K562 (cell line): ENCODE measurements around the gene WARS2. TPM values are rescaled to one million over a fixed set of nuclear protein-coding genes. Genes with fewer than 3 reads are reported as not detected.
A peak's percentile ranks its signal among the peaks of the same experiment; 100 is the strongest.

Experiments
- BRD4 ChIP-seq: fragments of 200-600 bp; sonication (generic); IDR thresholded peaks from 2 replicates; pipeline ENCODE4 v1.6.1; 2017; ENCODE audit warnings: inconsistent platforms
- CHAMP1 ChIP-seq: fragments of 450-650 bp; IDR thresholded peaks from 2 replicates; pipeline ENCODE4 v1.6.1; 2016; ENCODE audit warnings: mild to moderate bottlenecking
- EHMT2 ChIP-seq: fragments of 450-650 bp; IDR thresholded peaks from 2 replicates; pipeline ENCODE4 v1.6.1; 2018; ENCODE audit warnings: antibody characterized with exemption
- ELF4 ChIP-seq: fragments of 450-650 bp; formaldehyde crosslinking; IDR thresholded peaks from 2 replicates; pipeline ENCODE4 v1.4.0; 2022; ENCODE audit warnings: missing genetic modification characterization
- FOSL1 ChIP-seq: fragments of 200-800 bp; sonication (Bioruptor generic); conservative IDR thresholded peaks from 2 replicates; pipeline ENCODE4 v1.6.1; 2016; ENCODE audit warnings: missing genetic modification characterization, missing compliant biosample characterization
- HDAC8 ChIP-seq: fragments of 450-650 bp; IDR thresholded peaks from 2 replicates; pipeline ENCODE4 v1.6.1; 2016; ENCODE audit warnings: mild to moderate bottlenecking, missing genetic modification characterization, moderate library complexity, missing compliant biosample characterization
- KAT8 ChIP-seq: fragments of 450-650 bp; IDR thresholded peaks from 2 replicates; pipeline ENCODE4 v1.6.1; 2016; ENCODE audit warnings: low read depth, mild to moderate bottlenecking
- LEF1 ChIP-seq: fragments of 450-650 bp; IDR thresholded peaks from 2 replicates; pipeline ENCODE4 v1.6.1; 2016; ENCODE audit warnings: mild to moderate bottlenecking
- MCM3 ChIP-seq: fragments of 450-650 bp; IDR thresholded peaks from 2 replicates; pipeline ENCODE4 v1.6.1; 2016
- MTF1 ChIP-seq: fragments of 250-450 bp; sonication (Bioruptor Pico); IDR thresholded peaks from 2 replicates; pipeline ENCODE4 v1.9.0; 2021; ENCODE audit warnings: moderate library complexity, mild to moderate bottlenecking, inconsistent platforms, borderline replicate concordance
- NCOR1 ChIP-seq: fragments of 450-650 bp; IDR thresholded peaks from 2 replicates; pipeline ENCODE4 v1.6.1; 2016; ENCODE audit warnings: mild to moderate bottlenecking, moderate library complexity
- NRF1 ChIP-seq, 2 experiments: fragments of 450-650 bp; IDR thresholded peaks in 1 of 2; conservative IDR thresholded peaks in 1 of 2; 2 replicates each; pipeline ENCODE4 v1.6.1; 2014; ENCODE audit warnings: mild to moderate bottlenecking in 2 of 2
- TCF7L2 ChIP-seq: fragments of 150-350 bp; IDR thresholded peaks from 2 replicates; pipeline ENCODE4 v1.6.1; 2016; ENCODE audit warnings: low read depth, mild to moderate bottlenecking, low read length, moderate library complexity
- TOE1 ChIP-seq, 2 experiments: fragments of 450-650 bp in 1 of 2; sonication (generic) in 1 of 2; formaldehyde crosslinking in 1 of 2; IDR thresholded peaks; 2 replicates each; pipeline versions ENCODE4 v1.7.1 to v1.8.0; 2016 to 2022; ENCODE audit warnings: borderline replicate concordance in 2 of 2, mild to moderate bottlenecking in 2 of 2, antibody characterized with exemption in 1 of 2, inconsistent platforms in 1 of 2, low read depth in 1 of 2, missing genetic modification reagents in 1 of 2, moderate library complexity in 1 of 2
- TRIM24 ChIP-seq, 2 experiments: fragments of 450-650 bp; IDR thresholded peaks; 2 replicates each; pipeline ENCODE4 v1.6.1; 2016
- WHSC1 ChIP-seq: IDR thresholded peaks from one replicate; pipeline ENCODE4 v1.6.1; 2012; ENCODE audit warnings: low read length, control low read depth, inconsistent platforms
- ZBTB11 ChIP-seq, 3 experiments: fragments of 200-800 bp in 1 of 3; fragments of 250-450 bp in 1 of 3; fragments of 450-650 bp in 1 of 3; sonication (Bioruptor Pico) in 1 of 3; sonication (Bioruptor generic) in 1 of 3; formaldehyde crosslinking in 1 of 3; IDR thresholded peaks; 2 replicates each; pipeline versions ENCODE4 v1.6.1 to v1.8.0; 2016 to 2022; ENCODE audit warnings: mild to moderate bottlenecking in 2 of 3, missing genetic modification characterization in 2 of 3, missing compliant biosample characterization in 1 of 3, moderate library complexity in 1 of 3
- ZBTB12 ChIP-seq: fragments of 250-450 bp; sonication (Bioruptor Pico); IDR thresholded peaks from 2 replicates; pipeline ENCODE4 v1.4.0; 2020
- ZFP36 ChIP-seq: fragments of 150-350 bp; IDR thresholded peaks from 2 replicates; pipeline ENCODE4 v1.6.1; 2018; ENCODE audit warnings: low read length, low read depth; ENCODE audit not compliant: partially characterized antibody
- ZNF133 ChIP-seq: fragments of 250-450 bp; sonication (Bioruptor Pico); IDR thresholded peaks from 2 replicates; pipeline ENCODE4 v1.4.0; 2020; ENCODE audit warnings: mild to moderate bottlenecking
- ZNF77 ChIP-seq: fragments of 250-450 bp; sonication (Bioruptor Pico); IDR thresholded peaks from 2 replicates; pipeline ENCODE4 v1.5.0; 2020
- ZNF785 ChIP-seq: fragments of 250-450 bp; sonication (Bioruptor Pico); IDR thresholded peaks from 2 replicates; pipeline ENCODE4 v1.4.0; 2020; ENCODE audit warnings: mild to moderate bottlenecking
- polyA plus RNA-seq, 8 experiments: library from polyadenylated mRNA; depleted of rRNA in 4 of 8; stranded (reverse) in 5 of 8; unstranded in 3 of 8; fragments of >200 nt; fragmentation: Nextera tagmentation in 2 of 8; fragmentation: Illumina TruSeq in 1 of 8; extraction: Ambion mirVana in 2 of 8; extraction: Trizol in 1 of 8; gene quantifications; 2 replicates each; pipeline versions ENCODE4 v1.2.1 to v1.2.3, GENCODE V29; 2011 to 2014; ENCODE audit warnings: inconsistent platforms in 1 of 8, missing spikeins in 1 of 8
- total RNA-seq, 7 experiments: library from RNA; depleted of rRNA in 6 of 7; stranded (reverse); fragments of >200 nt in 6 of 7; fragmentation: Illumina TruSeq in 2 of 7; extraction: Trizol in 2 of 7; gene quantifications; 2 replicates each; pipeline versions ENCODE4 v1.2.1 to v1.2.3, GENCODE V29; 2011 to 2021; ENCODE audit warnings: low replicate concordance in 1 of 7

Gene WARS2
- total and polyA plus RNA-seq, 9 of the 15 experiments (the other 6 are each of a cell fraction or from before 2014, with no cell fraction given): 5.7 to 18.0 (median 16.9) TPM

- no peak for TF ChIP-seq ZBTB12
- TF ChIP-seq MCM3: no peak
- TF ChIP-seq FOSL1 (tag): no peak
- TF ChIP-seq MTF1: no peak
- TF ChIP-seq BRD4: peak; percentile 34; the same call in 1 of the 2 replicates
- peak; percentile 21 for TF ChIP-seq ZFP36
- no peak for TF ChIP-seq ZNF77
- no peak for TF ChIP-seq EHMT2
- TF ChIP-seq ZNF785 (CRISPR knock-in tag): no peak
- TF ChIP-seq KAT8: no peak
- TF ChIP-seq ZNF133 (CRISPR knock-in tag): no peak
- no peak for TF ChIP-seq ELF4 (CRISPR knock-in tag)
- no peak for TF ChIP-seq TCF7L2
- 0 out of 6 replicates have a peak, but pooled peaks of 1 of the 3 experiments have one; percentile 31 for TF ChIP-seq ZBTB11 (CRISPR knock-in tag; IDR thresholded peaks at IDR 0.05)
- no peak for TF ChIP-seq CHAMP1
- TF ChIP-seq HDAC8 (tag): no peak
- TF ChIP-seq WHSC1: no peak
- no peak for TF ChIP-seq TRIM24 (IDR thresholded peaks at IDR 0.05)
- no peak for TF ChIP-seq NCOR1
- TF ChIP-seq TOE1 (IDR thresholded peaks at IDR 0.05; ENCODE audit: borderline replicate concordance): no peak
- TF ChIP-seq TOE1 (CRISPR knock-in tag; IDR thresholded peaks at IDR 0.05; ENCODE audit: borderline replicate concordance, low read depth): no peak
- TF ChIP-seq LEF1: no peak
- 0 out of 4 replicates have a peak, but pooled peaks of 1 of the 2 experiments have one; percentile 14 for TF ChIP-seq NRF1 (conservative IDR thresholded peaks at IDR 0.05 in 1 of 2, IDR thresholded peaks at IDR 0.05 in 1 of 2)
Observed at GRCh38 chr1:118987468-118988185, 152.8 kb downstream of the WARS2 start (continued).
